Endothelial cell of umbilical vein (primary cell): ENCODE measurements around the gene ADAMTSL3. TPM values are rescaled to one million over a fixed set of nuclear protein-coding genes. Genes with fewer than 3 reads are reported as not detected.

Experiments
- BruUV-seq: library from RNA; stranded (reverse); fragments of 400-500 nt; replicated peaks from 2 replicates; lab custom pipeline; 2021; lab: Mats Ljungman, UMichigan
- CTCF ChIA-PET: fragments of 300-600, 350-600 bp; sonication (Branson Sonifier 250); formaldehyde crosslinking; loops from one replicate; lab custom pipeline; 2021; ENCODE audit warnings: antibody characterized with exemption, inconsistent platforms; lab: Charles Lee
- POLR2A ChIA-PET: fragments of 300-600, 350-600 bp; sonication (Branson Sonifier 250); formaldehyde crosslinking; loops from one replicate; lab custom pipeline; 2021; ENCODE audit warnings: antibody characterized with exemption, inconsistent platforms; lab: Charles Lee
- DNase-seq: peaks from one replicate; pipeline ENCODE4 v3.0.0-alpha.2; 2011; ENCODE audit warnings: low read depth, low spot score
- FAIRE-seq: peaks from 2 replicates; lab custom pipeline; 2011; peaks lifted over from hg19 to GRCh38; lab: Jason Lieb, UNC
- H2AFZ ChIP-seq: 2 replicates; pipeline ENCODE4 v1.6.0; 2012; ENCODE audit warnings: low read depth, low read length, control low read depth, inconsistent platforms
- H3K27ac ChIP-seq: 2 replicates; pipeline ENCODE4 v1.5.1; 2011; ENCODE audit warnings: low read depth, mild to moderate bottlenecking, control low read depth, low read length, moderate library complexity; ENCODE audit not compliant: insufficient read depth
- H3K27me3 ChIP-seq, 2 experiments: 2 replicates each; pipeline versions ENCODE4 v1.6.0 to v1.6.1; 2011; ENCODE audit warnings: low read length in 2 of 2, mixed read lengths in 1 of 2; ENCODE audit not compliant: control insufficient read depth in 2 of 2, insufficient read depth in 2 of 2
- H3K36me3 ChIP-seq, 2 experiments: 2 replicates in 1 of 2; 3 replicates in 1 of 2; pipeline ENCODE4 v1.5.1; 2011; ENCODE audit warnings: low read length in 2 of 2, mild to moderate bottlenecking in 1 of 2, moderate library complexity in 1 of 2; ENCODE audit not compliant: control insufficient read depth in 2 of 2, insufficient read depth in 2 of 2; ENCODE audit errors: extremely low read depth in 1 of 2
- H3K4me1 ChIP-seq: 3 replicates; pipeline ENCODE4 v1.5.1; 2011; ENCODE audit warnings: mild to moderate bottlenecking, low read length; ENCODE audit not compliant: control insufficient read depth, insufficient read depth; ENCODE audit errors: extremely low read depth
- H3K4me2 ChIP-seq: 2 replicates; pipeline ENCODE4 v1.6.1; 2011; ENCODE audit warnings: low read length, control low read depth, mixed read lengths; ENCODE audit not compliant: insufficient read depth
- H3K4me3 ChIP-seq, 3 experiments: fragments of 200-600 bp in 1 of 3; sonication (generic), shearing (Covaris generic) in 1 of 3; replicated peaks in 1 of 3; 2 replicates each; pipeline ENCODE4 v1.5.1; 2011 to 2016; ENCODE audit warnings: control low read depth in 3 of 3, low read length in 3 of 3, mild to moderate bottlenecking in 2 of 3, inconsistent platforms in 1 of 3, low read depth in 1 of 3, moderate library complexity in 1 of 3; ENCODE audit not compliant: insufficient read depth in 1 of 3
- H3K79me2 ChIP-seq: 2 replicates; pipeline ENCODE4 v1.6.0; 2012; ENCODE audit warnings: low read length, inconsistent platforms; ENCODE audit not compliant: control insufficient read depth, insufficient read depth
- H3K9ac ChIP-seq: replicated peaks from 2 replicates; pipeline ENCODE3; 2011; ENCODE audit warnings: low read length, control low read depth; ENCODE audit not compliant: insufficient read depth; ENCODE audit errors: extremely low read depth
- H3K9me1 ChIP-seq: replicated peaks from 3 replicates; pipeline ENCODE4 v1.6.0; 2011; ENCODE audit warnings: mild to moderate bottlenecking, low read length; ENCODE audit not compliant: control insufficient read depth, insufficient read depth; ENCODE audit errors: extremely low read depth
- H3K9me3 ChIP-seq: replicated peaks from 2 replicates; pipeline ENCODE4 v1.5.1; 2012; ENCODE audit warnings: low read length, inconsistent platforms; ENCODE audit not compliant: control insufficient read depth, insufficient read depth
- H4K20me1 ChIP-seq: replicated peaks from 2 replicates; pipeline ENCODE3; 2011; ENCODE audit warnings: mild to moderate bottlenecking, low read length; ENCODE audit not compliant: control insufficient read depth, insufficient read depth; ENCODE audit errors: extremely low read depth
- EZH2 ChIP-seq: IDR thresholded peaks from 2 replicates; pipeline ENCODE4 v1.6.1; 2012; ENCODE audit warnings: borderline replicate concordance, low read depth, mild to moderate bottlenecking, moderate library complexity, low read length, inconsistent platforms; ENCODE audit not compliant: severe bottlenecking
- FOS ChIP-seq: IDR thresholded peaks from 2 replicates; pipeline ENCODE4 v1.6.1; 2011; ENCODE audit warnings: mild to moderate bottlenecking, low read length, moderate library complexity, borderline replicate concordance; ENCODE audit not compliant: insufficient read depth
- GATA2 ChIP-seq: IDR thresholded peaks from 2 replicates; pipeline ENCODE4 v1.7.0; 2011; ENCODE audit warnings: low read depth, mild to moderate bottlenecking, moderate library complexity, mixed read lengths, low read length; ENCODE audit not compliant: insufficient read length, insufficient read depth
- MAX ChIP-seq: IDR thresholded peaks from 2 replicates; pipeline ENCODE4 v1.6.1; 2011; ENCODE audit not compliant: insufficient read depth, insufficient read length
- POLR2AphosphoS5 ChIP-seq: IDR thresholded peaks from 2 replicates; pipeline ENCODE4 v1.6.1; 2012; ENCODE audit warnings: low read depth, mild to moderate bottlenecking, control low read depth, low read length, moderate library complexity; ENCODE audit not compliant: insufficient read depth
- dilution Hi-C: fragments of 300-500 bp; cut with MboI; formaldehyde crosslinking; loops from one replicate; pipeline ENCODE4 v1.15.0; 2019; ENCODE audit warnings: low sequenced_read_pairs; ENCODE audit not compliant: extremely low pct_ligation_motif_present
- intact Hi-C: fragments of 100-400 bp; cut with micrococcal nuclease; formaldehyde crosslinking; loops from one replicate; pipeline ENCODE4 v1.10.0; 2022
- polyA plus RNA-seq, 4 experiments: library from polyadenylated mRNA; depleted of rRNA in 3 of 4; stranded (reverse) in 3 of 4; unstranded in 1 of 4; fragments of >200 nt; gene quantifications; 2 replicates each; pipeline versions ENCODE4 v1.2.1 to v1.2.3, GENCODE V29; 2011 to 2012; ENCODE audit warnings: missing spikeins in 1 of 4
- total RNA-seq: library from RNA; stranded (reverse); gene quantifications from 2 replicates; pipeline ENCODE4 v1.2.3, GENCODE V29; 2021
- TF ChIP-seq, protein P1 (sequence below), 2 donors: IDR thresholded peaks; 1 replicate in 1 of 2; 2 replicates in 1 of 2; pipeline ENCODE4 v1.5.1; 2011; ENCODE audit warnings: low read length in 2 of 2, mild to moderate bottlenecking in 2 of 2, moderate library complexity in 2 of 2, control low read depth in 1 of 2, inconsistent platforms in 1 of 2, low read depth in 1 of 2; ENCODE audit not compliant: insufficient read depth in 1 of 2; ENCODE audit errors: extremely low read depth in 1 of 2

Gene ADAMTSL3
- total and polyA plus RNA-seq, 2 donors (not counting 3 experiments of a cell fraction or from before 2014, with no cell fraction given): not detected

DNA sequence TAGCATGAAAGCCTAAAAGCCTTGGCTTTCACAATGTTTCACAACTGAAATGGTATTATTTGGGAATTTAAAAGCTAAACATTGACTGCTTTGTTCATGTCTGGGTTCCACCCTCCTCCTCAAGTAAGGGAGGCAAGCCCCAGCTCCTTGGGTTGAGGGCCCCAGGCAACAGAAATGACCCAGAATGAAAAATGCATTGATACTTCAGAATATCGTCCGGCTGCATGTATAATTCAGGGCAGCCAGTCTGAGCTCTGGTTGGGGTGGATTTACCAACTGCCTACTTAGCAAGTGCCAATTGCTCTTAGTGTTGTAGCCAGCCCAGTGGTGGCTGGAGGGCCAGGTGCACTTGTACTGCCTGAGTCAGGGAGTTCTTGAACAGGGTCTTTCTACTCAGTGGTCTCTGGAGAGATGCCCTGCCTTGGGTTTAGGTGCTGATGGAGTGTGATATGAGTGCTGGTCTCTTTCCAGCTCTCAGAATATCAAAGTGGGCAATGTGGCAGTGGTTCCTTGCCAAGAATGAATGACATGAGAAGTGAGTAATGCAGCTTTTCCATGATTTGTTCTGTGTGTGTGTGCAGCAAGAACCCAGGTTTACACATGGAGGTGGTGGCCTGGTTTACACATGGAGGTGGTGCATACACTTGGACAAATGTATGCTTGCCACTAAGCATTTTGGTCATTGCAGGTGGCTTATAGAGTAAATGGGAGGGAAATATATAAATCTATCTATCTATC is 40.9 kb upstream of the ADAMTSL3 start:
- Histone ChIP-seq H2AFZ (no peak overlapping the region), H3K36me3 (no peaks in the 10 kb centered on the region), H3K27ac (no peak overlapping the region), H3K79me2 (no peaks in the 10 kb centered on the region), H3K4me2 (no peak overlapping the region), H3K9me1 (no peaks in the 10 kb centered on the region), H3K4me1 (no peaks in the 10 kb centered on the region), H3K9ac (no peak overlapping the region), H3K4me3 (no peak overlapping the region), H3K27me3 (no peaks in the 10 kb centered on the region), H3K9me3 (no peaks in the 10 kb centered on the region), H4K20me1 (no peaks in the 10 kb centered on the region)
- TF ChIP-seq MAX: no peak
- TF ChIP-seq POLR2AphosphoS5: no peak
- no peak for TF ChIP-seq GATA2
- TF ChIP-seq, protein P1, sequence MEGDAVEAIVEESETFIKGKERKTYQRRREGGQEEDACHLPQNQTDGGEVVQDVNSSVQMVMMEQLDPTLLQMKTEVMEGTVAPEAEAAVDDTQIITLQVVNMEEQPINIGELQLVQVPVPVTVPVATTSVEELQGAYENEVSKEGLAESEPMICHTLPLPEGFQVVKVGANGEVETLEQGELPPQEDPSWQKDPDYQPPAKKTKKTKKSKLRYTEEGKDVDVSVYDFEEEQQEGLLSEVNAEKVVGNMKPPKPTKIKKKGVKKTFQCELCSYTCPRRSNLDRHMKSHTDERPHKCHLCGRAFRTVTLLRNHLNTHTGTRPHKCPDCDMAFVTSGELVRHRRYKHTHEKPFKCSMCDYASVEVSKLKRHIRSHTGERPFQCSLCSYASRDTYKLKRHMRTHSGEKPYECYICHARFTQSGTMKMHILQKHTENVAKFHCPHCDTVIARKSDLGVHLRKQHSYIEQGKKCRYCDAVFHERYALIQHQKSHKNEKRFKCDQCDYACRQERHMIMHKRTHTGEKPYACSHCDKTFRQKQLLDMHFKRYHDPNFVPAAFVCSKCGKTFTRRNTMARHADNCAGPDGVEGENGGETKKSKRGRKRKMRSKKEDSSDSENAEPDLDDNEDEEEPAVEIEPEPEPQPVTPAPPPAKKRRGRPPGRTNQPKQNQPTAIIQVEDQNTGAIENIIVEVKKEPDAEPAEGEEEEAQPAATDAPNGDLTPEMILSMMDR (IDR thresholded peaks at IDR 0.05; ENCODE audit: extremely low read depth in 1 of 2, insufficient read depth in 1 of 2, low read depth in 1 of 2, low read length in 2 of 2): no peak
- no peak for TF ChIP-seq FOS
- TF ChIP-seq EZH2: no peak
- no peak for FAIRE-seq
- POLR2A ChIA-PET: no interaction called here
- CTCF ChIA-PET: no interaction called here
- dilution Hi-C loops (no loop called here), intact Hi-C loops (no loop called here)
- BruUV-seq: no TSS peak
- no peak for DNase-seq
